Stimulated activated naive CD8-positive, alpha-beta T cell treated with anti-CD3 and anti-CD28 coated beads, Interleukin-15, Interleukin-2, amounts not matched to agents 100 ng/mL and 50 ng/mL, for 24 hours (primary cell): ENCODE results near the gene CDH13.

Experiments used
- H3K27ac Mint-ChIP-seq: one replicate; pipeline ENCODE4 v1.8.0; 2021; ENCODE audit warnings: mild to moderate bottlenecking, mixed read lengths
- H3K27me3 Mint-ChIP-seq: one replicate; pipeline ENCODE4 v1.8.0; 2021; ENCODE audit warnings: mixed read lengths
- H3K36me3 Mint-ChIP-seq: one replicate; pipeline ENCODE4 v1.8.0; 2021; ENCODE audit warnings: low read depth, mixed read lengths
- H3K4me1 Mint-ChIP-seq: one replicate; pipeline ENCODE4 v1.8.0; 2021; ENCODE audit warnings: low read depth, mixed read lengths
- H3K4me3 Mint-ChIP-seq: one replicate; pipeline ENCODE4 v1.8.0; 2021; ENCODE audit warnings: mild to moderate bottlenecking, mixed read lengths
- H3K9me3 Mint-ChIP-seq: one replicate; pipeline ENCODE4 v1.8.0; 2021; ENCODE audit warnings: mixed read lengths

CDH13 gene

DNA sequence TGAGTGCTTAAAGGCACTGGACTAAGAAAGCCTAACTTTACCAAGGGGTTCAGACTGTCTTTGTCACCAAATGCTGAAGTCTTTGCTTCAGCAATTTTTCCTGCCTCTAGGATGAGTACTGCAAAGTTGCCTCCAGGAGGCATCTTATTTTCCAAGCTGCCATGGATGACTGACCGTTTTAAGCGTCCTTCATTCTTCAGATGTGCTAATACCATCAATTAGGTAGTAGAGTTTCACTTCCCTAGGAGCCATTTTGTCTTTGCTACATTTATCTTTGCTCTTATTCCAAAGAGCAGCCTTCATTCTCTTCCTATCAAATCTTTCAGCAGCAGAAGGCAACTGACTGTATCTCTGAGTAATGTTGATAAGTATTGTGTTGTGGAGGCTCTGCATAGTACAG, 440.1 kb downstream of the CDH13 start:
- Mint-ChIP-seq H3K9me3 (peaks cover 17% of the 10 kb centered on the region), H3K36me3 (no peaks in the 10 kb centered on the region), H3K27me3 (no peaks in the 10 kb centered on the region), H3K4me3 (no peak overlapping the region), H3K4me1 (no peaks in the 10 kb centered on the region), H3K27ac (no peak overlapping the region)

DNA sequence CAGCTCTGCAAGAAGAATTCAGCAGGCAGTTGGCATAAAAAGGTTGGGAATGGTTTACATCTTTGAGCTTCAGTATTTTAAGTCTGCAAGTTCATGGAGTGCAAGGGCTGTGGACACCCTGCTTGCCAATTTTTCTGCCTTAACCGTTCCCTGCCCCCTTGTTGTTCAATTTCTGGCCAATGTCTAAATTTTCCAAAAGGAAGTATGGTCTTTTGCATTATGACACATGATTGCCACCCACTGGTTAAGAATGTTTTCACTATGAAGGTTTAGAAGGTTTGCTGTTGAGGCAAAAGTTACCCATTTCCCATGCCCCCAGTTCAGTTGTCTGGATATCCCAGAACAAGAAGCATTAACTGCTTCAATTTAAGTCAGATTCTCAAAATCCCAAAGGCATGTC, 441.9 kb downstream of the CDH13 start:
- H3K36me3 Mint-ChIP-seq, result no peaks in the 10 kb centered on the region
- H3K27ac Mint-ChIP-seq, result no peak overlapping the region
- H3K4me1 Mint-ChIP-seq, result no peaks in the 10 kb centered on the region
- no peaks in the 10 kb centered on the region for H3K27me3 Mint-ChIP-seq
- peaks cover 12% of the 10 kb centered on the region for H3K9me3 Mint-ChIP-seq
- H3K4me3 Mint-ChIP-seq, result no peak overlapping the region

DNA sequence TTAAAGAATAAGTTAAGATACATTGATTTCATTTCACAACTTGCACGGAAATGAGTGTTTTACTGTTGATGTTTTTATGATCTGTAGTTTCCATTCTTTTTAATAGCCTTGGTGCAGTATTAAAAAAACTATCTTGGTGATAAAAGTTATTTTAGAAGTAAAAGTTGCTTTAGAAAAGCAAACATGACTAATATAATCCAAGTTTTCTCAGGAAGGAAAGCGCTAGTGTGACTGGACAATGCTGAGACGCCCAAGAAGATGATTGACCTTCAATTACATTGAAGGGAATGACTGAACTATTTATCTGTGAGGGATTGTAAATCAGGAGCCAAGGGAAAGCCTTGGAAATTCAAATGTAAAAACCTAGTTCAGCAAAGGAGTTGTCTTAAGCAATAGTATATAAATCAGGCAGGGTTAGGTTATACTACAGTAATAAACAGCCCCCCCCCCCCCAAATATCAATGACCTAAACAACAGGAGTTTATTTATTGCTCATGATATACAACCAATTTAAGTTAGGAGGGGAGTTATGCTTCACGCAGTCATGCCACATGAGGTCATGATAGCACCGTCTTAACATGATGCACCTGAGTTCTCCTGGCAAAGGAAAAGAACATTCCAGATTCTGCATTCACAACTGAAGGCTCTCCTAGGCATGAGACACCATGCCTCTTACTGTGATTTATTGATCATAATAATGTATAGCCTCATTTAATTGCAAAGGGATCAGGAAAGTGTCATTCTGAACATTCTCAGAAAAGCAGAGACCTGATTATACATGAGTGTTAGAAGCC, 443.8 kb downstream of the CDH13 start:
- Mint-ChIP-seq H3K4me1 (no peaks in the 10 kb centered on the region), H3K27me3 (no peaks in the 10 kb centered on the region), H3K9me3 (peaks cover 7% of the 10 kb centered on the region), H3K27ac (no peak overlapping the region), H3K4me3 (no peak overlapping the region), H3K36me3 (no peaks in the 10 kb centered on the region)

GRCh38 chr16:83075956-83076355, 449.2 kb downstream of the CDH13 start:
- Mint-ChIP-seq H3K4me3 (no peak overlapping the region), H3K9me3 (peaks cover 8% of the 10 kb centered on the region), H3K27ac (no peak overlapping the region), H3K27me3 (no peaks in the 10 kb centered on the region), H3K4me1 (no peaks in the 10 kb centered on the region), H3K36me3 (no peaks in the 10 kb centered on the region)

- Mint-ChIP-seq H3K36me3 (no peaks in the 10 kb centered on the region), H3K9me3 (peaks cover 4% of the 10 kb centered on the region), H3K27me3 (no peaks in the 10 kb centered on the region), H3K4me3 (no peak overlapping the region), H3K4me1 (no peaks in the 10 kb centered on the region), H3K27ac (no peak overlapping the region)
These were observed 456.6 kb downstream of the CDH13 start for GRCh38 chr16:83083361-83083760.

GRCh38 chr16:83085660-83086059, 458.9 kb downstream of the CDH13 start:
- Mint-ChIP-seq H3K4me1 (no peaks in the 10 kb centered on the region), H3K4me3 (no peak overlapping the region), H3K27ac (no peak overlapping the region), H3K27me3 (no peaks in the 10 kb centered on the region), H3K9me3 (peaks cover 4% of the 10 kb centered on the region), H3K36me3 (no peaks in the 10 kb centered on the region)

DNA sequence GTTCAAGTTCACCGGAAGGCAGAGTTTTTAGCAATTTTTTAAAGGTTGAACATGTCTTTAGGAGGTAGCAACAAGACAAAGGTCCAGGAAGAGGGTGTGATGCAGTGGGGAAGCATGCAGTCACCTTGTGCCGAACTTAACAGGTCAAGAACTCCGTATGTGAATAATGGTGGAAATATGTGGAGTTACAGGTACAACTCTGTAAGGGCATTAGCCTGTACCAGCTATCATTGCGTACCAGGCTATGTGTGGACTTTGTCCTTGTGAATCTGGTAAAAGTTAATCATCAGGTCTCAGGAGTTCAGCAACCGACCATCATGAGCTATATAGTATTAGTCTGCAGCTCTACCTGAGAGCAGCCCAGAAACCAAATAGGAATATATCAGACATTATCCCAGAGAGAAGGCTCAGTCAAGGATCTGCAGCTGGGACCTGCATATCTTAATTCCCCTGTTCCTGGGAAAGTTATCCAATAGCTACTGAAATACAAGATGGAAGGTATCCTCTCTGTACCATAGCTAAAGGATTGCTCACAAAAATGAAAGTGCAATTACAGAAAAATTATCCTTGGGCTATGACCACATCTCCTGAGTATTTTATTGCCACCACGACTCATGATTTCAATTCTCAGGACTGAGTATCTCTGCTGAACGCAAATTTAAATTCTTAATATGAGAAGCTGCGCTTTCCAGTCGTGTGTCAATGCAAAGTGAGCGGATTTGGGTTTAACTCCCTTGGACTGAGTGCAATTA, 469.3 kb downstream of the CDH13 start:
- Mint-ChIP-seq H3K27ac (no peak overlapping the region), H3K27me3 (no peaks in the 10 kb centered on the region), H3K4me1 (no peaks in the 10 kb centered on the region), H3K9me3 (peaks cover 20% of the 10 kb centered on the region), H3K4me3 (no peak overlapping the region), H3K36me3 (no peaks in the 10 kb centered on the region)

- Mint-ChIP-seq H3K4me1 (no peaks in the 10 kb centered on the region), H3K4me3 (no peak overlapping the region), H3K9me3 (peaks cover 29% of the 10 kb centered on the region)
These were observed 471.8 kb downstream of the CDH13 start for GRCh38 chr16:83098536-83098935.

DNA sequence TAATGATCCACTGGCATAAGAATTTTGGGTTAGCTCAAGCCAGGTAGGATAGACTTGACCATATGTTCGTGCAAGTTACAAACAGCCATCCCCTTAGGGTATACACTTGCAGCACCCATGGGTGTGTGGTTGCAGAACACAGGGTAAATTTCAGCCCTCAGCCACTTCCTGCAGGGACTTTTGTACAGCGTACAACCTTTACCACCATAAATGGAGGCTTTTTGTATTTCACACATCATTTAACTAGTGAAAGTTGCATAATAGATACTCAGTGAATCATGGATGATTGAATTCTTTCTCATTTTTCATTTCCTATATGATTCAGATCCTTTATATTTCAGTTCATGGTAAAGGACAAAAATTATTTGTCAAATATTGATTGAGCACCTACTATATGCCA, 473.9 kb downstream of the CDH13 start:
- H3K9me3 Mint-ChIP-seq, result peaks cover 29% of the 10 kb centered on the region
- H3K27me3 Mint-ChIP-seq, result peaks cover 9% of the 10 kb centered on the region
- peaks cover 4% of the 10 kb centered on the region for H3K36me3 Mint-ChIP-seq
- H3K4me1 Mint-ChIP-seq, result no peaks in the 10 kb centered on the region
- H3K27ac Mint-ChIP-seq, result no peak overlapping the region
- H3K4me3 Mint-ChIP-seq, result no peak overlapping the region

More at GRCh38 chr16:83098536-83098935, 471.8 kb downstream of the CDH13 start:
- peaks cover 4% of the 10 kb centered on the region for H3K36me3 Mint-ChIP-seq
- peaks cover 4% of the 10 kb centered on the region for H3K27me3 Mint-ChIP-seq
- H3K27ac Mint-ChIP-seq, result no peak overlapping the region

DNA sequence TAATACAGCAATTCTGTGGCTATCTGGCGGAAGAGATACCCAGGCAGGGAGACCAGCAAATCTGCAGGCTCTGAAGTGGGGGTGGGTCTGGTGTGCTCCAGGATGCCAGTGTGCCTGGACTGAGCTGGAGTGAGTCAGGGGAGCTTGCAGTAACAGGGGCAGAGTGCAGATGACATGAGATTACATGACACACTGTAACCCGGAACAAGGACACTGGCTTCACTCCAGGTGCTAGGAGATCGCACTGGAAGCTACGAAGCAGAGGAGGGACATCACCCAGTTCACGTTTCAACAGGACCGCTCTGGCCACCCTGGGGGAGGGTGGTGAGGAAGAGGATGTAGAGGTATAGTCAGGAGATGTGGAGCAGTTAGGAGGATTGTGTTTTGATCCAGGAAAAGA, 475.6 kb downstream of the CDH13 start:
- peak overlapping the region; percentile 0 for H3K27ac Mint-ChIP-seq
- no peak overlapping the region for H3K4me3 Mint-ChIP-seq
- peaks cover 25% of the 10 kb centered on the region for H3K9me3 Mint-ChIP-seq
- H3K27me3 Mint-ChIP-seq, result peaks cover 13% of the 10 kb centered on the region
- peaks cover 4% of the 10 kb centered on the region for H3K36me3 Mint-ChIP-seq
- no peaks in the 10 kb centered on the region for H3K4me1 Mint-ChIP-seq

- no peak overlapping the region for H3K4me3 Mint-ChIP-seq
- no peaks in the 10 kb centered on the region for H3K4me1 Mint-ChIP-seq
- peaks cover 13% of the 10 kb centered on the region for H3K9me3 Mint-ChIP-seq
- H3K27ac Mint-ChIP-seq, result no peak overlapping the region
- peaks cover 13% of the 10 kb centered on the region for H3K27me3 Mint-ChIP-seq
- H3K36me3 Mint-ChIP-seq, result peaks cover 4% of the 10 kb centered on the region
These were observed 478.7 kb downstream of the CDH13 start for GRCh38 chr16:83105279-83106077.

DNA sequence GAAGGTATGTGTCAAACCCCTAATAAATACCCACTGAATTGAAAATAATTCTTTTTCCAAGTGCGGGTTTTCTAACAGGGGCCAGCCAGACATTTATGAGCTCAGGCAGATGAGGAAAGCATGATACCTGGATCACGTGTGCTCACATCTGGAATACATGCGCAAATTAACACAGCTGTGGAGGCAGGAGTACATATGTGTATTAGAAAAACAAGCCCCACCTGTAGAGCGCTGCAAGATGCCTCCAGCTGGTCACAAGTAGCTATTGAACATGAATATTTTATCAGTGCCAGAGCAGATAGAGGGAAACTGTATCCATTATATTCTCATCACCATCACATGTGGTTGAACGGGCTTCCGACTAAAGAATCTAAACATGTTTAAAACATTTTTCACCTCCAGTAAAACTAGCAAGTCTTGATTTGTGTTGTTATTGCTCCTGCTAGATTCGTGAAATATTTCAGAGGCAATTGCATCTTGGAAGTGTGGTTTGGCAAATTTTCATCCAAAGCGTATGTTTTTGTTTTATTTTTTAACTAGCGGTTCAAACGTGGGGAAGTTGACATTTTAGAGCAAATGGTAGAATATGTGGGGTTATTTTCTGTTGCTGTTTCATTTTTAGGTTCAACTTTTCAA, 482.8 kb downstream of the CDH13 start:
- H3K27ac Mint-ChIP-seq, result no peak overlapping the region
- H3K36me3 Mint-ChIP-seq, result no peaks in the 10 kb centered on the region
- H3K4me3 Mint-ChIP-seq, result no peak overlapping the region
- H3K27me3 Mint-ChIP-seq, result peaks cover 6% of the 10 kb centered on the region
- peaks cover 4% of the 10 kb centered on the region for H3K9me3 Mint-ChIP-seq
- H3K4me1 Mint-ChIP-seq, result no peaks in the 10 kb centered on the region

- Mint-ChIP-seq H3K36me3 (no peaks in the 10 kb centered on the region), H3K27ac (no peak overlapping the region), H3K4me1 (no peaks in the 10 kb centered on the region)
These were observed 483.5 kb downstream of the CDH13 start for GRCh38 chr16:83110269-83110668.

GRCh38 chr16:83113317-83113716, 486.5 kb downstream of the CDH13 start:
- Mint-ChIP-seq H3K27ac (no peak overlapping the region), H3K9me3 (no peaks in the 10 kb centered on the region), H3K4me3 (no peak overlapping the region), H3K27me3 (peaks cover 3% of the 10 kb centered on the region), H3K36me3 (no peaks in the 10 kb centered on the region), H3K4me1 (no peaks in the 10 kb centered on the region)

More at GRCh38 chr16:83110269-83110668, 483.5 kb downstream of the CDH13 start:
- Mint-ChIP-seq H3K4me3 (no peak overlapping the region), H3K27me3 (peaks cover 6% of the 10 kb centered on the region), H3K9me3 (no peaks in the 10 kb centered on the region)
